Occipital lobe (tissue), 2 donors: ENCODE measurements around the gene TAS2R31. TPM values are rescaled to one million over a fixed set of nuclear protein-coding genes. Genes with fewer than 3 reads are reported as not detected.

Source experiments
- DNase-seq: peaks from one replicate; lab custom pipeline; 2025; lab: John Stamatoyannopoulos, UW
- total RNA-seq: library from RNA; depleted of rRNA; stranded (reverse); fragments of >200 nt; gene quantifications from one replicate; pipeline ENCODE4 v1.2.3, GENCODE V29; 2014

Gene TAS2R31
- total RNA-seq, 1 donor from 2014 or later, result 25.0 TPM

DNA sequence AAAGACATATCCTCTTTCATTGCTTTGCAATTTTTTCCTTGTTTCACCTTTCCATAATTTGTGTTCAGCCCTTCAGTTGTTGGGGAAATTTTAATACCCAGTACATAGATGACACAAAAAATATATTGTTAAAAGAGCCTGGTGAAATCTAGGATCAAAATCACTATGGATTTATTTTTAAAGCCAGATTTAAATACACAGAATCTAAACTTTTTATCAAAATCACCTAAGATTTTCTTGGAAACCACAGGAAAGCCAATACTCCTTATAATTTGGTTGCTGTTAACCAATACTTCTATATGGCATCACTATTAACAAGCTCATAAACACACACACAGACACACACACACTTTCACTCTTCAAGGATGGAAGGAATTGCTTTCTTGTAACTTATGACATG, 33.0 kb downstream of the TAS2R31 start, which contains the start of gene TAS2R20:
TSS of gene TAS2R20 (minus strand) at position 101 of the 400 bp plus-strand sequence. CDS start 429 bp downstream, outside the sequence.
- DNase-seq, result no peak

DNA sequence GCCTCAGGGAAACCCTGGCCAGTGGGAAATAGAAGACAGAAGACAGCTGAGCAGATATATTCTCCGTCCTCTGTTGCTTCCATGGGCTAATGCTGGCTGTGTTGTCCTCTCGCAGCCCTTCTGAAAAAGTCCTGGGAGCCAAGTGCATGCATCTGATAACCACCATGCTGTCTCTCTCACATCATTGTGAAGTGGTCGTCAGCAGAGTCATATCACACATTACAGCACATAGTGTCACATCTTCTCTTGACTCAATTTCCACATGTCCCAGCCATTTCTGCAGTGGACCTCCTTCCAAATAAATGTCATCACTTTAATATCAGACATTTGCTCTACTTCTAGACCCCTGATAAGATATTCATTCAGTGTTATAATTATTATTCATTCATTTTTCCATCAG, 36.9 kb downstream of the TAS2R31 start:
- DNase-seq, result no peak

DNA sequence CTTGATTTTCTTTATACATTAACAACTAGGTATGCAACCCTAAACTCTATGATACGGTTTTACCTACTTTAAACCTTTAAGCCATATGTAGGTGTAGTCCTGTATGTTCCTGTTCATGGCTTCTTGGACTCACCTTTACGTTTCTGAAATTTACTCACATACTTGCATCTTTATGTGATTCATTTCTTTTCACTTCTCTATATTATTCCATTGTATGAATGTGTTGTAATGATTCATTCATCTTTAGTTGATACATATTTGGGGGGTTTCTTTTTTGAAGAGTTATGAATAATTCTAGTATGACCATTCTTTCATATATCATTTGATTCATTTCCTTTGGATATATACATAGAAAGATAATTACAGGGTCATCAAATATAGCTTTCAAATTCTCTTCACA, 42.1 kb downstream of the TAS2R31 start:
- DNase-seq, result no peak

DNA sequence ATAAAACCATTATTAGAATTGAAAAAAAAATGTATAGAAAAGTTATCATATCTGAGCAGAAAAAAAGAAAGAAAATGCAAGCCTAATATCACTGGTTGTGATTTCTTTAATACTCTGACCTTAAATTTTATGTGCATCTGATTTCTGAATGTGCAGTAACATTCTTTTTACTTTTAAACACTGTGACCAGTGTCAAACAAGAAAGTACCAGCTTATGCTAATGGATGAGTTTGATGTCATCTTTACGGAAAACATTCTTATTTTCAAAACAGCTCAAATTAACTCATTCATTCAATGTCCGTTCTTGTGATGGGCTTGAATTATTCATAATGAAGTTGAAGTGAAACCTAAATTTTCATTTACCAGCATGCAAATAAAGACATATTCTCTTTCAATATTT, 44.4 kb downstream of the TAS2R31 start, which contains the start of gene TAS2R50:
TSS of gene TAS2R50 (minus strand) at position 101 of the 400 bp plus-strand sequence. CDS start at position 49, 52 bp downstream.
- no peak for DNase-seq

DNA sequence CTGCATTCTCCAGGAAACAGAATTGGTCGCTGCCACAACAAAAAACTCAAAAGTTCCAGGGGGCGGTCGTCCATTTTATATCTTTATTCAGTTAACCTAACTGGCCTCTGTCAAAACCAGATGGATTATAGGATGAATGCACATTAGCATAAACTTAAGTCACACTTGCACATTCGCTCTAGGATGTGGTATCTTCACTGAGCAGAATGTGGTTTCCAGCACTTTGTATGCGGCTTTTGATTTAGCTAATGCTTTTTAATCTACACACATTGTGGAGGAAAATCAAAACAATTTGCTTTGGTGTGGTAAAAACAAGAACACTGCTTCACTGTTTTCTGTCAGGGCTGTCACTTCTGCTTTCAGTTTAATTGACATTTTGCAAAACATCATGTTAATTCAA, 49.0 kb downstream of the TAS2R31 start:
- no peak for DNase-seq

Other genes with a start within 250 kb of the TAS2R31 start
- 1.1 TPM for gene TAS2R7, start 228.8 kb downstream of the TAS2R31 start, total RNA-seq
- gene TAS2R8, start 224.1 kb downstream of the TAS2R31 start, total RNA-seq, result 0.31 TPM
- gene TAS2R9, start 221.2 kb downstream of the TAS2R31 start, total RNA-seq, result 1.2 TPM
- 5.5 TPM for gene TAS2R10, start 205.0 kb downstream of the TAS2R31 start, total RNA-seq
- 4.8 TPM for gene PRR4, start 181.9 kb downstream of the TAS2R31 start, total RNA-seq
- 95.9 TPM for gene PRH1, start 147.2 kb downstream of the TAS2R31 start, total RNA-seq
- gene TAS2R13, start 121.8 kb downstream of the TAS2R31 start, total RNA-seq, result 8.3 TPM
- 0.62 TPM for gene PRH2, start 102.2 kb downstream of the TAS2R31 start, total RNA-seq
- gene TAS2R14, start 92.1 kb downstream of the TAS2R31 start, total RNA-seq, result 11.4 TPM
- gene TAS2R50, start 44.5 kb downstream of the TAS2R31 start, total RNA-seq, result 12.6 TPM
- 22.9 TPM for gene TAS2R20, start 33.1 kb downstream of the TAS2R31 start, total RNA-seq
- 28.7 TPM for gene TAS2R19, start 8.8 kb downstream of the TAS2R31 start, total RNA-seq
- 12.3 TPM for gene TAS2R46, start 30.9 kb upstream of the TAS2R31 start, total RNA-seq
- gene TAS2R43, start 60.9 kb upstream of the TAS2R31 start, total RNA-seq, result 13.6 TPM
- 22.1 TPM for gene TAS2R30, start 103.2 kb upstream of the TAS2R31 start, total RNA-seq
- 13.7 TPM for gene SMIM10L1, start 139.8 kb upstream of the TAS2R31 start, total RNA-seq
- gene TAS2R42, start 155.5 kb upstream of the TAS2R31 start, total RNA-seq, result not detected
- gene PRB3, start 238.3 kb upstream of the TAS2R31 start, total RNA-seq, result not detected